Cerebellar nuclear complex (tissue), 1 donor: ENCODE results near the gene SCAF8.
"Not testable (repeated sequence)": the region's sequence is repeated elsewhere in the genome, so short reads cannot be mapped to it uniquely, and the experiment has no call there.

Experiments
- DNase-seq, 2 experiments: peaks; one replicate each; lab custom pipeline; 2025; lab: John Stamatoyannopoulos, UW

SCAF8 gene

DNA sequence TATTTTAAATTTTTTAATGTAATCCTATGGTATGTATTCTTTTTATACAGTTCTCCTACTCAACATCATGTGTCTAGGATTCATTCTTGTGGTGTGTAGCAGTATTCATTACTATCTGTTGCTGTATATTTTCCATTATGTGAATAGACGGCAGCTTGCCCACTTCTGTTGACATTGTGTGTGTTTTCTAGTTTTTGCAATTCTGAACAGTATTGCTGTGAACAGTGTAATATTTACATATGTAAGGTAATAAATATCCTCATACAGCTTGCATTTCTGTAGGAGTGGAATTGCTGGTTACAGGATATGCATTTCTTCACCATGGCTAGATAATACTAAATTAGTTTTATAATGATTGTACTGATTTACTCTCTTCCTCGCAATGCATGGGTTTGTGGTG, 51.9 kb downstream of the SCAF8 start:
- DNase-seq = no peak

DNA sequence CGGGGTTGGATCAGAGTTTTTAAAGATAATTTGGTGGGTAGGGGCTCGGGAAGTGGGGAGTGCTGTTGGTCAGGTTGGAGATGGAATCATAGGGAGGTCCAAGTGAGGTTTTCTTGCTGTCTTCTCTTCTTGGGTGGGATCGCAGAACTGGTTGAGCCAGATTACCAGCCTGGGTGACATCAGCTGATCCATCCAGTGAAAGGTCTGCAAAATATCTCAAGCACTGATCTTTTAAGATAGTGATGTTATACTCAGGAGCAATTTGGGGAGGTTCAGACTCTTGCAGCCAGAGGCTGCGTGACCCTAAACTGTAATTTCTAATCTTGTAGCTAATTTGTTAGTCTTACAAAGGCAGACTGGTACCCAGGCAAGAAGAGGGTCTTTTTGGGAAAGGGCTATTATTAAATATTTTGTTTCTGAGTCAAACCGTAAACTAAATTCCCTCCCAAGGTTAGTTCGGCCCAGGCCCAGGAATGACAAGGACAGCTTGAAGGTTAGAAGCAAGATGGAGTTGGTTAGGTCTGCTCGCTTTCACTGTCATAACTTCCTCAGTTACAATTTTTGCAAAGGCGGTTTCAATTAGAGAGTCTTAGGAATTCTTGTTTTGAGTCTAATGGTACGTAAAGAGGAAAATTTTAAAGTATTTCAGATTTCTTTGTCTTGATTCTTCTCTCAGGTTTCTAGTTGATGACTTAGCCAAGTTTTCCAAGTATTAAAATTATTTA, 53.1 kb downstream of the SCAF8 start:
- DNase-seq = no peak

DNA sequence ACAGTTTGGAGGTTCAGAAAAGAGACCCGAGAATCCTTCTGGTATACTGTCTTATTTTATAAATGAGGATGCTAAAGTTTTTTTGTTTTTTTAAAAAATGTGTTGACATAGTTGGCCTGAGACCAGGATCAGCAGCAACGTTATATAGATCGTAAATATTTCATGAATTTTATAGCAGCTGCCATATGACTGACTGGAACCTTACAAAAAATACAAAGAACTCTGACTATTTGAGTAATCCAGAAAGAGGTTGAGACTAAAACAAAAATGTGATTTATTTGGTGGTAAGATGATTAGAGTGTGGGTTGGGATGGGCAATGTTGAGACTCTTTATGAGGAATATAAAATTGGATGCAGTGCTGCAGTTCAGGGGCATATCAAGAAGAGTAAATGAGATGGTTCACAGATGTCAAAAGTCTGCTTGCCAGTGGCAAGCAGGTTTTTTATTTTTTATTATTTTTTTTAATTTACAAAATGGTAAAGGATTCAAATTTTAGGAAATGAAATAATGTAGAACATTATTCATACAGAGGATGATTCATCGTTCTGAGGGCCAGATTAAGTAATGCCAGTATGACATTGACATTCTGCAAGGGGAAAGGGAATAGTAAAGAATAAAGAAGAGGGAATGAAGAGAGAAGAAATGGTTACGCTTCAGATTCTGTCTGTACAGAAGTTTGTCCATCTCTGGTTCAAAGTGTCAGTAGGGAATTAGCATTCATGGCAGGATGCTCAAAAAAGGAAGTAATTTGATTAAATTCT, 58.5 kb downstream of the SCAF8 start:
- DNase-seq = no peak

DNA sequence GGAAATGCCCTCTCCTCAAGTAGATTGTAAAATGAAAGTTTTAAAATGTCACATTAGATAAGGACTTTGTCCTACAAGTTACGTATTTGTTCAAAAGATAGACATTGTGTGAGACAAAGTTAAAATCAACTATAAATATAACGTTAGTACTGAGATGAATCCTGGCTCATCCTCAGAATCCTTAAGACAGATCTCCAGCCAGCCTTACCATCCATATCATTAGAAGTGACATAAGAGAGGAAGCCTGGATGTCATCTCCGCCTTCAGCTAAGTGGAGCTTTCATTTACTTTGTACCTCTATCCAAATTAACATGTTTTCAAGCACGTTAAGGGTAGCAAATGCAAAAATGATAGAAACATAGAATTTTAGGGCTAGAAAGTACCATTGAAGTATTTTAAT, 59.1 kb downstream of the SCAF8 start:
- DNase-seq = no peak

DNA sequence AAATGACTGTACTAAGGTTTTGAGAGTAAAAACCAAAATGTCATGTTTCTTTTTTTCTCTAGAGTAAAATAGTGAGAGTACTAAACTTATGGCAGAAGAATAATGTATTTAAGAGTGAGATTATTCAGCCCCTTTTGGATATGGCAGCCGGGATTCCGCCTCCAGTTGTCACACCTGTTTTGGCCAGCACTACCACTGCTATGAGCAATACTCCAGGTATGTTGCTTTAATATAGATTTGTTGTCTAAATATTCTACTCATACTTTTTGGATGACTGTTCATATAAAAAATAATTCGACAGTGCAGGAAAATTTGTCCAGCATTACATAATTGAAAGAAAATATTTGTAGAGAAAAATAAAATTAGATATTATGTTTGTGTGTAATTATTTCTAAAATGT, 59.5 kb downstream of the SCAF8 start:
- no peak for DNase-seq

DNA sequence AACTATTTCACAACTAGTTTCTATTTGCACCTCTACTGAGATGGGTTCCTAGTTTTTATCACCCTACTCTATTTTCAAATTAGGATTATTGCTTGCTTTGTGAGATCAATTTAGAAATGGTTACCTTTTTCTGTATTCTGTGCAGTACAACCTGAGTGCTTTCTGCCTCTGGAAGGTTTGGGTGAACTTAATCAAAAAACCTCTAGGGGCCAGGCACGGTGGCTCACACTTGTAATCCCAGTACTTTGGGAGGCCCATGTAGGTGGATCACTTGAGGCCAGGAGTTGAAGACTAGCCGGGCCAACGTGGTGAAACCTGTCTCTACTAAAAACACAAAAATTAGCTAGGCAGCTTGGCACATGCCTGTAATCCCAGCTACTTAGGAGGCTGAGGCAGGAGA, 63.3 kb downstream of the SCAF8 start:
- DNase-seq = no peak

DNA sequence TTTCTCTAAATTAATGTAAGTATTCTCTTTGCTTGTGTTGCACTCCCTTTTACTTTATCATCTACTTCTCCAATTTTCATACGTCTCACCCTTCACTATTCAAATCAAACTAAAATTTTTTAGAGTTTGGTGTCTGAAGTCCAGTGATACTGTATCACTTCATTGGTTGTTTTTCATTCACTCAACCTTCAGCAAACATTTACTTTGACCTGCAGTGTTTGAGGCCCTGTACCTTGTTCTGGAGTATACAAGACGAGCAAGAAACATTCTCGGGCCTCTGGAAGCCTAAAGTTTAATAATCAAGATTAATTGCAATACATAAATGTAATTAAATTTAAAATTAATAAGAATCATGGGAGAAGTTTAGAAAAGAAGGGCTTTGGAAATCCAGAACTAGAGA, 64.6 kb downstream of the SCAF8 start:
- DNase-seq = no peak

DNA sequence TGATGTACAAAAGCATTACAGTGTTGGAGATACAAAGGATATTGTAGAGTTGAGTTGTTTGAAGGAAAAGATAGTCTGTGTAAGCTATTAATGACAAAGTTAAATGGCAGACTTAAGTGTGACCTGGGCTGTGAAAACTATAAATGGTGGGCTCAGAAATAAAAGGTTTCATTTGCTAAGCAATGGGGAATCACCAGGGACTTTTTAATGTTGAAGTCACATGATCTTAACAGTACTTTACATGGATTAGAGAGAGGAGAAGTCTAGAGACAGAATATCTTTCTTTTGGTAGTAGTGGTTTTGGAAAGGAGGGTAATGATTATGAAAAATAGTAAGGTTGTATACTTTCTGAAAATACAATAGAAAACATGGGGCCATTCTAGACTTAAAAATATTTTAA, 67.1 kb downstream of the SCAF8 start:
- no peak for DNase-seq

DNA sequence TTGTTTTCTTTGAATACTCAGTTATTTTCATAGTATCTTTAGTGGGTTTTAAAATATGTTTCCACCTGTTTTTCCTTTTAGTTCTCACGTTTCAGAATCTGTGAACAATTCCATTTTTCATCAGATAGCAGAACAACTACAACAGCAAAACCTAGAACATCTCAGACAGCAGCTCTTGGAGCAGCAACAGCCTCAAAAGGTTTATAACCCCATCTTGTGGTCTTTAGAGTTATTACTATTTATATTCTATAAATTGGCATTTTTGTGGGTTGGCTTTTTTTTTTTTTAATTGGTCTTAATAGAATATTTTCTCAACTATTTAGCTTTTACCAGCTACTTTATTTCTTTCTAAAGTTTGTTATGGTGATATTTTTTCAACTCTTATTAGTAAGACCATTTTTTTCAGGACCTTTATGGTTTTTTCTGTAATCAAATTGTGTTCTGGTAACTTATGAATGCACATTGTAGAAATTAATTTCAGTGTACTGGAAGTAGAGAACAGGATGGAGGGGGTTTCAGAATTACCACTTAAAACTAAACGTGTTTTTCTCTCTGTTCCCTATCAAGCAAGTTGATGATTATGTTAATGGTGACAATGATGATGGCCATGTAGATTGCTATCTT, 72.2 kb downstream of the SCAF8 start:
- DNase-seq = no peak

DNA sequence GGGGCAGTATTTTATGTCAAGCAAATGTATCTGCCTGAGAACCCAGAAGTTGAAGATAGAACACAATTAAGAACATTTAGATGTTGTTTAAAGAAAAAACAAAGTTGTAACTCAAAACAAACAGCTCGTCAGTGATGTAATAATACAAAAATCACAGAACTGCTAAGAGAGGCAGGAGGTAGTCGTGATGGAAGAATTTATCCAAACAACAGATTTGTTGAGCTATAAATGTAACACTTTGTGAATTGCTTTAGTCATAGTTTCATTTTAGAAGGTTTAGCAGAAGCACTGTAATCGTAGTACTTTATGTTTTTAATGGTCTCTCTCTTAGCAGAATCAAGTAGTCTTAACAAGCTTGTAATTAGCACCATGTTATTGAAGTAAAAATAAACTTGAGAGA, 73.6 kb downstream of the SCAF8 start:
- no peak for DNase-seq

DNA sequence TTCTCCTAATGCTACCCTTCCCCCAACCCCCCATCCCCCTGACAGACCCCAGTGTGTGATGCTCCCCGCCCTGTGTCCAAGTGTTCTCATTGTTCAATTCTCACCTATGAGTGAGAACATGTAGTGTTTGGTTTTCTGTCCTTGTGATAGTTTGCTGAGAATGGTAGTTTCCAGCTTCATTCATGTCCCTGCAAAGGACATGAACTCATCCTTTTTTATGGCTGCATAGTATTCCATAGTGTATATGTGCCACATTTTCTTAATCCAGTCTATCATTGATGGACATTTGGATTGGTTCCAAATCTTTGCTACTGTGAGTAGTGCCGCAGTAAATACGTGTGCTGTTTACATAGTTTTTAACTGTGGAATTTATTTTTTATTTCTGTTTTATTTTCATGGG, 78.4 kb downstream of the SCAF8 start:
- not testable (repeated sequence) for DNase-seq

DNA sequence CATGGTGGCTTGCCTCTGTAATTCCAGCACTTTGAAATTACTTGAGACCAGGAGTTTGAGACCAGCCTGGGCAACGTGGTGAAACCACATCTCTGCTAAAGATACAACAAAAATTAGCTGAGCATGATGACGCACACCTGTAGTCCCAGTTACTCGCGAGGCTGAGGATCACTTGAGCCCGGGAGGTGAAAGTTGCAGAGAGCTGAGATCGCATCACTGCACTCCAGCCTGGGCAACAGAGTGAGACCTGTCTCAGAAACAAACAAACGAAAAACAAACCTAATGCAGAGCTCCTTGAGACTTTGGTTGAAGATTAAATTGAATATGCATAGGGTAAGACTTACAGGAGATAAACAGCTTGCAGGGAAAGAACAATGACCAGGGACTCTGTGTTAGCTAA, 80.8 kb downstream of the SCAF8 start:
- DNase-seq = no peak

DNA sequence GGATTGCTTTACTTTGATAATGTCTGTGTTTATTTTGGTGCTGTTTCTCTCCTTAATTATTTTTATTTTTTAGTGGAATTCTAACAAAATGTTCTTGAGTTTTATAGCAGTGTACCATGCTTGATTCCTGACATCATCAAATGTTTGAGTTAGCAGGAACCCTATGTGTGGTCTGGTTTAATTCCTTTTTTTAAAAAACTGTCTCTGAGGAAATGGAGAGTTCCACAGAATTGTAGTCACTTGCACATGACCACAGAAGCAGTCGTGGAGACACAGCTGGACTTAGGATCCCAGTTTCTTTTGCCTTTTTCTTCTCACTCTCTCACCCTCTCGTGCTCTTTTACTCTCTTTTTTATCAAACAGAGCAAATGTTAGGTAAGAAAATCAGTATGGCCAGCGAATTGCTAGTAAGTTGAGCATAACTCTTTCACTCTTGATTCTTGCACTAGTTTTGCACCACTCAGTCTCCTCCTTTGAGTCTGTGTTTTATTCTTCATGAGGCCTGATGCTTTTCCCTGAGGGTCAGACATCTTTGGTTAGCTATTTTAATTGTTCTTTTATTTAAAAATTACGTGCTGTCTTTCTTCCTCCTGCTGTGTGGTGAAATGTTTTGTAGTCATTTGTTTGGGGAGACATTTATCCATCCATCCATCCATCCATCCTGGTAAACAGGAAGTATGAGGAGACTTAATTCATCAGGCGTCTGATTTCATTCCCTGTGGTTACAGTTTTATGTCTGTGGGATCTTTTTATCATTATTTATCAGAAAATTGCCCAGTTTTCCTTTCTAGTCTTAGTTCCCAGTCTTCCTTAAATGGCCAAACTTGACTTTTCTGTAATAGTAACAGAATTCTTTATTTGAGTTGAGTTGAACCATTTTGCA, 83.0 kb downstream of the SCAF8 start:
- no peak for DNase-seq

DNA sequence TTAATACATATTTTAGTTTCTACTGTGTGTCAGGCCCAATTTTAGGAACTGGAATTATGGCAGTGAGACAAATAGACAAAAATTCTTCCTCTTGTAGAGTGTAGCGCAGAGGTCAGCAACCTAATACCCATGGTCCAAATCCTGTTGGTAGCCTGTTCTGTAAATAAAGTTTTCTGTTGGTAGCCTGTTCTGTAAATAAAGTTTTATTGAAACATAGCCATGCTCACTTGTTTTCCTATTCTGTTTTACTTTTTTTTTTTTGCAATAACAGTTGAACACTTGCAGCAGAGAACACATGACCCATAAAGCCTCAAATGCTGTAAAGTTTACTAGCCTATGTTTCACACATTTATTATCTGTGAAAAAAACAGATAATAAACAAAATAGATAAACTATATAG, 87.9 kb downstream of the SCAF8 start:
- DNase-seq = no peak

DNA sequence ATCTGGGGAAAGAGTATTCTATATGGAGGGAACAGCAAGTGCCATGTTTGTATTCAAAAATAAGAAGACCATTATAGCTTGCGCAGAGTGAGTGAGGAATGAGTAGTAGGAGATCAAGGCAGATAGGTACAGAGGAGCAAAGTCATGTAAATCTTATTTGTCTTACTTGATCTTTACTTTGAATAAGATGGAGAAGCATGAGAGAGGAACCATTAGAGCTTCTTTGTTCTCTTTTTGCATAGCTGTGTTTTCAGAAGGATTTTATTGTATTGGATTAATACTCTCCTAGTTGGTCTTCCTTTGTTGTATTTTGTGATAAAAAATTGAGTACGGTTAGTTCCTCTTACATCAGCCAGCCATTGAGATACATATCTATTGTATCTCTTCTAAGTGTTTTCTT, 88.4 kb downstream of the SCAF8 start:
- no peak for DNase-seq

DNA sequence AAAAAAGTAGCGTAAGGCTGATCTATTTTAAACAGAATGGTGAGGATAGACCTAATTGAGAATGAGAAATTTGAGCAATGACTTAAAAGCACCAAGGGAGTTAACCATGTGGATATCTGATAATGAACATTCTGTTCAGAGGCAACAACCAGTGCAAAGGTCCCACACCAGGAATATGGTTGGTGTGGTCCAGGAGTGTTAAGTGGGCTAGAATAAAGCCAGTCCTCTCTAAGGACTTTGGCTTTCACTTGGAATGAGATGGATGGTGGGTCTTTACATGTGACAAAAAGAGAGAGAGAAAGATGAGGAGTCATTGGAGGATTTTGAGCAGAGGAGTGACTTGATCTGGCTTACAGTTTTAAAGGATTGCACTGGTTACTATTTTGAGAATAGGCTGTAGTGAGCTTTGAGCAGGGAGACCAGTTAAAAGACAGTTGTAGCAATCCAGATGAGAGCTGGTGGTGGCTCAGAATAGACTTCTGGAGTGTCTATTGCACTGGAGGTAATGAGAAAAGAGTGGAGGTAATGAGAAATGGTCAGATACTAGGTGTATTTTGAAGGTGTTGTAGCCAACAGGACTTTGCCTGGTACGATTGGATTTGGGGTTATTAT, 89.8 kb downstream of the SCAF8 start:
- no peak for DNase-seq

DNA sequence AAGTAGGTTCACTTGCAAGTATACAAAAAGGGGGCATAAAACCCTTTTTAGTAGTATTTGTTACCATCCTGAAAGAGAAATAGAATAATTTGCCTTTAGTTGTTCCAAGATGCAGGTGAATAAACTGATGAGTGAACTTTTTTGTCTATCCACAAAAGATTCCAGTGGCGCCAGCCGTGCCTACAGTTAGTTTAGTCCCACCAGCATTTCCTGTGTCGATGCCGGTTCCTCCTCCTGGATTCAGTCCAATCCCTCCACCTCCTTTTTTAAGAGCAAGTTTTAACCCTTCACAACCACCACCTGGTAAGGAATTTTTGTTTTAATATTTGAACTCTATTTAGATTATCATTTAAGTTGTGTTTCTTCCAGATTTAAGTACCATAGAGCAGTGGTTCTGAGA, 90.9 kb downstream of the SCAF8 start:
- DNase-seq = no peak

DNA sequence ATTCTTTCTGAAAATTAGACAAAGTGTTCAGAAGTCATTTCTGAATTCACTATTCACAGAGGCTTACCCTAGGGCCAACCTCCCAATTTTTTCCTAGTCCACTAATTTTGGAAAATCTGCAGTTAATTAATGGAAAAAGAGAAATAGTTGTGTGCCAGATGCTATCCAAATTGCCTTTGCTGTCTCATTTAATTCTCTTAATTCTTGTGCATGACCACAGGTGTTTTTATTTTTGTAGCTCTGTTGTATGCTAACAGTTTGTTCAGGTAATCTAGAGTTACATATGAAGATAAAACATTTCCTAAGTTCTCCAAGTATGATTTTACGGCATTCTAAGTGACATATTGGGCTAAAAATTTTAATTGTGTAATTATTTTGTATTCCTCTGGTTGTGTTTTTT, 96.8 kb downstream of the SCAF8 start:
- no peak for DNase-seq

DNA sequence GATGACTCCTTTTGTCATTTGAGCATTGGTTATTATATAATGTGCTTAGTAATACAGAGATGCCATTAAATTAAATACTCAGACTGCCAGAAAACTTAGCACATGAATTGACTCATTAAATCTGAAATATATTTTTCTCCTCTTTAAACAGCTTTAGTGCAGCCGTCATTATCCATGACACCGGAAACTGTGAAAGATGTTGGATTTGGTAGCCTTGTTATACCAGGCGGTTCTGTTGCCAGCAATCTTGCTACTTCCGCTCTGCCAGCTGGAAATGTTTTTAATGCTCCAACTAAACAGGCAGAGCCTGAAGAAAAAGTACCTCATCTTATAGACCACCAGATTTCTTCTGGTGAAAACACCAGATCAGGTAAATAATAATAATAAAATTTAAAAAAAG, 97.6 kb downstream of the SCAF8 start:
- no peak for DNase-seq

DNA sequence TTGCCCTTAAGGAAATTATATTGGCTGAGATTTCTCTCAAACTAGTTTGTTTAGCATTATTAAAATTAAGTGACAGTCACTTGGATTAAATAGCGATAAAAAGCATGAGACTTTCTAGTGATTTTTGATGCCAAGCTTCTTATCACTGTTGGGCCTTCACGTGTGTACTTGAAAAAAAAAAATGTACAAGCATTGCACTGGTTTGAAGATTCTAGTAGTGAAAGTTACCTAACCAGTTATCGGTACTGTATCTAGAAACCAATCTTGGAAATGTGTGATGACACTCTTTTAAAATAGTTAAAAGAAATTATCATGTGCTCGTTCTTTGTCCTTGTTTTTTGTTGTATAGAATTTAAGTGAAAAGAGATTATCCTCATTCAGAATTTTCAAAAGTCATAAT, 102.1 kb downstream of the SCAF8 start:
- DNase-seq = no peak

DNA sequence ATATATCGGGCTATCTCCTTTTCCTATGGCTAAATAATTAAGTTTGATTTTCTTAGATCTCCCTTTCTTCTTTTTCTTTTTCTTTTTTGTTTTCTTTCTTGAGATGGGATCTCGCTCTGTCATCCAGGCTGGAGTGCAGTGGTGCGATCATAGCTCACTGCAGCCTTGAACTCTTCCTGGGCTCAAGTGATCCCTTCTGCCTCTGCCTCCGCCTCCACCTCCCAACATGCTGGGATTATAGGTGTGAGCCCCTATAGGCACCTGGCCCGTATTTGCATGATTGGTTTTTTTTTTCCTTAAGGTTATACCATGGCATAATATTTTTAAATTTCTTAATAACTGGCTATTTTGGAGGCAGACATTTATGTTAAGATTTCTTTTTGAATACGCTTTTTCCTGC, 106.3 kb downstream of the SCAF8 start:
- no peak for DNase-seq

DNA sequence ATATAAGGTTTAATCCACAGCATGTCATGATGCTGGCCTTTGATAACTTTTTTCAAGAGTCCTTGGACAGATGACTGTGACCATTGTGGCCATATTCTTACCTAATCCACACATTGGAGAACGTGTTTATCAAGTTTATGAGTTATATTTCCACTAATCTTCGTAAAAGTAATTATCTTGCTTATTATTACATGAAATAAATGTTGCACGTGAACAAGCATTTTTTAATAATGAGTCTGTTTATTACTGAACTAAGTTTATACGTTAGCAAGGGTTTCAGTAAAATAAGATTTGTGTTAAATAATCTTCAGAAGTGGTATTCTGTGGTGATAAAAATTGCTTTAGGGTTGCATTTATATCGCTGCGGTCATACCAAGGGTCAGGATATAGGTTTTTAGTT, 107.1 kb downstream of the SCAF8 start:
- no peak for DNase-seq
